Small intestine (tissue), 7 donors: Measurements from ENCODE around the gene SPDEF. TPM values are rescaled to one million over a fixed set of nuclear protein-coding genes. Genes with fewer than 3 reads are reported as not detected.

Experiments
- DNase-seq, 2 donors: peaks; one replicate each; pipeline versions ENCODE4 v3.0.0 to v3.0.0-alpha.2; 2013
- FAIRE-seq: peaks from 2 replicates; lab custom pipeline; 2012; peaks lifted over from hg19 to GRCh38; lab: Jason Lieb, UNC
- H3K27ac ChIP-seq, 3 donors: one replicate each; pipeline ENCODE4 v1.5.1; 2013; ENCODE audit warnings: low read length in 2 of 3, mild to moderate bottlenecking in 2 of 3, control low read depth in 1 of 3, inconsistent platforms in 1 of 3, low read depth in 1 of 3, moderate library complexity in 1 of 3
- H3K27me3 ChIP-seq, 3 donors: one replicate each; pipeline ENCODE4 v1.6.1; 2013; ENCODE audit warnings: low read length in 3 of 3, inconsistent platforms in 1 of 3; ENCODE audit not compliant: control insufficient read depth in 3 of 3, insufficient read depth in 3 of 3
- H3K36me3 ChIP-seq, 3 donors: one replicate each; pipeline ENCODE4 v1.6.1; 2013; ENCODE audit warnings: low read length in 3 of 3, inconsistent platforms in 1 of 3, low read depth in 1 of 3, mild to moderate bottlenecking in 1 of 3, moderate library complexity in 1 of 3; ENCODE audit not compliant: control insufficient read depth in 3 of 3, insufficient read depth in 2 of 3
- H3K4me1 ChIP-seq, 3 donors: one replicate each; pipeline ENCODE4 v1.6.1; 2013; ENCODE audit warnings: low read length in 2 of 3, inconsistent platforms in 1 of 3, low read depth in 1 of 3, mild to moderate bottlenecking in 1 of 3, moderate library complexity in 1 of 3; ENCODE audit not compliant: control insufficient read depth in 3 of 3, insufficient read depth in 2 of 3
- H3K4me3 ChIP-seq, 3 donors: one replicate each; pipeline ENCODE4 v1.5.1; 2013; ENCODE audit warnings: low read length in 3 of 3, control low read depth in 1 of 3, inconsistent platforms in 1 of 3, low read depth in 1 of 3, mild to moderate bottlenecking in 1 of 3, moderate library complexity in 1 of 3
- H3K9me3 ChIP-seq, 2 donors: one replicate each; pipeline ENCODE4 v1.6.1; 2013; ENCODE audit warnings: low read depth in 1 of 2, low read length in 1 of 2; ENCODE audit not compliant: control insufficient read depth in 2 of 2, insufficient read depth in 1 of 2
- WGBS, 3 donors: extraction: QIAGEN DNeasy Blood & Tissue Kit; methylation state at CpG; one replicate each; pipeline ENCODE4 v1.1.7; 2013; 5-methylcytosine and 5-hydroxymethylcytosine counted together
- polyA plus RNA-seq, 4 donors: library from polyadenylated mRNA; stranded (reverse) in 3 of 4; unstranded in 1 of 4; fragments of 200-250 nt in 3 of 4; fragments of 120-200 nt in 1 of 4; gene quantifications; one replicate each; pipeline versions ENCODE4 v1.2.1 to v1.2.3, GENCODE V29; 2013
- donor health status: healthy with polysubstance abuse.
- donor health status: control.
- donor health status: control.
- donor health status: Bipolar disorder and iron deficiency.
- donor health status: healthy.

SPDEF gene
- polyA plus RNA-seq, 4 donors, result 10.9 to 20.6 (median 16.7) TPM

DNA sequence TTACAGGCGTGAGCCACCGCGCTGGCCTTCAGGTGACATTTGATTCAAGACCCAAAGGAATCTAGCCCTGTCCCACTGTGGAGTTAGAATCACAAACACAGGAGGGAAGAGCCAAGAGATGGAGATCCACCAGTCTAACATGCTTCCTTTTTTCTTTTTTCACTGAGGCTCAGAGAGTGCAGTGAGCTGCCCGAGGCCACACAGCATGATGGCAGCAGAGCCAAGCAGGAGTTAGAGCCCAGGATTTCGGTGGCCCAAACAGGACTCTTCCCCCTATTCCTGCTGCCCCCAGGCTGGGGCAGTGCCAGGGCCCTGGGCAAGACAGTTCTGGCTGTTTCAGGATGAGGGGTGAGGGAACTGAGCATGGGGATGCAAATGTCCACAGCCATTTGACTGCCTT is 8.1 kb upstream of the SPDEF start:
- no peaks in the 10 kb centered on the region for H3K9me3 ChIP-seq

DNA sequence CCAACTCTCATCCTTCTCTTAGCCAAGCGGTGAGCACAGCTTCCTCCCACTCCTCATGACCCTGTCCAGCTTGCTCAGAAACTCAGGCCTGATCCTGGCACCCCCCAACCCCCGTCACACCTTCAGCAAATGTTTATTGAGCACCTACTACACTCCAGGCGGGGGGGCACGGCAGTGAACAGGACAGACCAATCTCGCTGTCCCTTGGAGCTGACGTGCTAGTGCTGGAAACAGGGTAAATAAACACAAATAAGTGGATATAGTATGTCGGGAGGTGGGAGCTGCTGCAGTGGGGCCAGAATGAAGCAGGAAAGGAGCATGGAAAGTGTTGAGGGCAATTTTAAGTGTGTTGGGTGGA is 7.4 kb upstream of the SPDEF start:
- Histone ChIP-seq H3K4me1 (peaks cover 0 to 7% (median 0%) of the 10 kb centered on the region in 3 donors), H3K27ac (no peak overlapping the region), H3K36me3 (no peaks in the 10 kb centered on the region), H3K9me3 (peaks cover 0 to 3% of the 10 kb centered on the region in 2 donors), H3K4me3 (no peak overlapping the region), H3K27me3 (no peaks in the 10 kb centered on the region)
- FAIRE-seq (no peak), DNase-seq (no peak)
- 74 to 79% (median 76%) methylated on average over 7 of the region's 7 CpGs for WGBS, 3 donors

More for the DNA sequence above, 8.1 kb upstream of the SPDEF start:
- no peaks in the 10 kb centered on the region for H3K27me3 ChIP-seq
- DNase-seq (no peak), FAIRE-seq (no peak)
- H3K27ac ChIP-seq, result no peak overlapping the region
- 85 to 95% (median 94%) methylated on average over 5 of the region's 5 CpGs for WGBS, 3 donors
- no peaks in the 10 kb centered on the region for H3K36me3 ChIP-seq
- no peak overlapping the region for H3K4me3 ChIP-seq
- H3K4me1 ChIP-seq, result peaks cover 0 to 7% (median 0%) of the 10 kb centered on the region in 3 donors

DNA sequence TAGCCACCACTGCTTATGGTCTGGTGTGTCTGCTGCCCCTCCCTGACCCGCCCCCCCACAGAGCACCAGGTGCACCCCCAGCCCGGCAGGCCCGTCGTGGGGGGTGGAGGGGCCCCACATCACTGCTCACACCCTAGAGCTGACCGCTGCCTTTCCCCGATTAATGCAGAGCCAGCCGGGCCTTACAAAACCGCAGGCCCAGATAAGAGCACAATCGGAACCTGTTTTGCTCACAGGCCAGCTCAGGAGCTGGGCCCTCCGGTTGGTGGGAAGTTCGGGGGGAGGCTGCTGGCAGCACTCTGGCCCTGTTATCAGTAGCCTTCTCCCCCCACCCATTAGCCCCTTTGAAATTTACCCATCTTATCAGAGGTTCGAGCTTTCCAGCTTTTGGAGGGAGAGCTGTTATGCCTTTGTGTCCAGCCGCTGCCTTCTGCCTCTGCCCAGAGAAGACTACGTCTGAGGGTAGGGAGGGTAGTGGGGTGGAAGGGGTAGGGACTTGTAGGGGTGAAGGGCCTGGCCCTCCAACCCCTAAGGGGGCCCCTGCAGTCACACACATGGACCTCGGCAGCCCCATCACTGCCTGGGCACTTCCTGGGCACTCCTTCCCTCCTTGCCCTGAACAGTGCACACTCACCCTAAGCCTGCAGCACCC is 6.9 kb upstream of the SPDEF start:
- peaks cover 0 to 8% of the 10 kb centered on the region in 2 donors for H3K9me3 ChIP-seq
- no peak for DNase-seq
- 35 to 56% (median 51%) methylated on average over 13 to 15 of the region's 15 CpGs for WGBS, 3 donors
- H3K27me3 ChIP-seq, result no peaks in the 10 kb centered on the region
- FAIRE-seq, result no peak
- peaks cover 0 to 7% (median 0%) of the 10 kb centered on the region in 3 donors for H3K4me1 ChIP-seq
- no peak overlapping the region for H3K27ac ChIP-seq
- H3K36me3 ChIP-seq, result no peaks in the 10 kb centered on the region
- H3K4me3 ChIP-seq, result no peak overlapping the region

DNA sequence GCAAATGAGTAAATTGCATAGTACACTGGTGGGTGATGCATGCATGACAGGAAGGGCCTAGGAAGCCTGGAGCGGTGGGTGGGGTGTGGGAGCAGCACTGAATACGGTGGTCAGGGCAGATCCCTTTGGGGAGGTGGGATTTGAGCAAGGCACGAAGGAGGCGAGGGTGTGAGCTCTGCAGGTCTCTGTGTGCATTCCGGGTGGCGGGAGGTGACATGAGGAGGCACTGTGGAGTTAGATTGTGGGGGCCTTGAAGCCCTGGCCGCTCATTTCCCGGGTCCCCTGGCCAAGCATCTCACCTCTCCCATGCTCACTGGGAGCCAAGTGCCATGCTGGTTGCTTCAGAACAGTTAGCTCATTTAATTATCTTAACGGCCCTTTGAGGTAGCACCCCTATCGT is 6.2 kb upstream of the SPDEF start:
- WGBS, 3 donors, result 82 to 88% (median 86%) methylated on average over 10 of the region's 10 CpGs
- no peak for FAIRE-seq
- H3K4me1 ChIP-seq, result peaks cover 0 to 7% (median 0%) of the 10 kb centered on the region in 3 donors

DNA sequence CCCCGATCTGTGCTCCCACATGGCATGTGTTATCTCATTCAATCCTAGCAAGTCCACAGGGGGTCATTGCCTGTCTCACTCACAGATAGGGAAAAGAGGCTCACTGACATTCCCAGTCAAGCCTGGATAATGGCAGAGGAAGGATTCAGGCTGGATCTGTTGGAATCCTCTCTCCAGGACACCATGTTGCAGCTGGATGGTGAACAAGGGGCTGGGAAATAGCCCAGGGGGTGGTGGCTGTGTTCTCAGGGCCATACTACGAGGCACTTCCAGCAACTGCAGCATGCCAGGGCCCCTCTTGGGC is 5.0 kb upstream of the SPDEF start:
- no peaks in the 10 kb centered on the region for H3K36me3 ChIP-seq
- WGBS, 3 donors, result 89 to 90% (median 90%) methylated on average over 2 of the region's 2 CpGs
- no peak overlapping the region for H3K27ac ChIP-seq
- peaks cover 0 to 10% (median 0%) of the 10 kb centered on the region in 3 donors for H3K4me1 ChIP-seq
- no peak overlapping the region for H3K4me3 ChIP-seq
- DNase-seq, result no peak
- peaks cover 0 to 9% of the 10 kb centered on the region in 2 donors for H3K9me3 ChIP-seq
- no peak for FAIRE-seq
- no peaks in the 10 kb centered on the region for H3K27me3 ChIP-seq

More for the DNA sequence above, 6.2 kb upstream of the SPDEF start:
- Histone ChIP-seq H3K9me3 (peaks cover 0 to 9% of the 10 kb centered on the region in 2 donors), H3K36me3 (no peaks in the 10 kb centered on the region), H3K27me3 (no peaks in the 10 kb centered on the region), H3K4me3 (no peak overlapping the region), H3K27ac (no peak overlapping the region)
- no peak for DNase-seq

DNA sequence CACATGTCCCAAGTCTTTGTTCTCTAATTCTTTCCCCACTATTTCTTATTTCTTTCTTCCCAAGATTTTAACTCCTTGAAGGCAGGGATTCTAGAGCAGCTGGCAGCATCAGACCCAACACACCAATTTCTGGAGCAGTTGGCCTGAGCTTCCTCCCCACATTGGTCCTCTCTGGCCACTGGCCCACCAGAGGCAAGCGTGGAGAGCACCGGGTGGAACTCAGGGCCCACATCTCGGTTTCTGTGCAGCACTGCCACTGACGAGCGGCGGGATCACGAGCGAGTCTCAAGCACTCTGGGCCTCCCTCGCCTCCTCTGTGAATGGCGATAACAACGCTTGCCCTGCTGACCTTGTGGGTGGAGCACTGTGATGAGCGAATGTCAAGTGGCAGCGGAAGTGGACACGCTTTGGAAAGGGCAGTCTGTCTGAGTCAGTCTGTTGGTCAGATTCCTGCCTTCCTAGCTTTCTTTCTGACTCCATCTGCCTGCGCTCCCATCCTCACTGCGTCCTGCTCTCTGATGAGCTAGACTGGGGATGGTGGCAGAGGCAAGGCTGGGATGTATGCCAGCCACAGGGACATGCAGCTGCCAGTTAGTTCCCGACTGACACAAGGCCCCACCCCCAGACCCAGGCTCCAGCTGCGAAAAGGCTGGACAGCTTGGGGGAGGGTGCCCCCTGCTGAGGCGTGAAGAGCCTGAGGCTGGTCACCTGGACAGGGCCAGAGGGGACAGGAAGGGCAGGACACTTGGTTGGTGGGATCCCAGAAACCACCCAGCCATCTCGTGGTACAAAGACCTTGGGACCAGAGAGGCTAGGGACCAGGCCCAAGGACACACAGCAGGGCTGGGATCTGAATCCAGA is 4.5 kb upstream of the SPDEF start:
- DNase-seq, result peak in 1 of 2 donors; percentile 44
- FAIRE-seq, result no peak

DNA sequence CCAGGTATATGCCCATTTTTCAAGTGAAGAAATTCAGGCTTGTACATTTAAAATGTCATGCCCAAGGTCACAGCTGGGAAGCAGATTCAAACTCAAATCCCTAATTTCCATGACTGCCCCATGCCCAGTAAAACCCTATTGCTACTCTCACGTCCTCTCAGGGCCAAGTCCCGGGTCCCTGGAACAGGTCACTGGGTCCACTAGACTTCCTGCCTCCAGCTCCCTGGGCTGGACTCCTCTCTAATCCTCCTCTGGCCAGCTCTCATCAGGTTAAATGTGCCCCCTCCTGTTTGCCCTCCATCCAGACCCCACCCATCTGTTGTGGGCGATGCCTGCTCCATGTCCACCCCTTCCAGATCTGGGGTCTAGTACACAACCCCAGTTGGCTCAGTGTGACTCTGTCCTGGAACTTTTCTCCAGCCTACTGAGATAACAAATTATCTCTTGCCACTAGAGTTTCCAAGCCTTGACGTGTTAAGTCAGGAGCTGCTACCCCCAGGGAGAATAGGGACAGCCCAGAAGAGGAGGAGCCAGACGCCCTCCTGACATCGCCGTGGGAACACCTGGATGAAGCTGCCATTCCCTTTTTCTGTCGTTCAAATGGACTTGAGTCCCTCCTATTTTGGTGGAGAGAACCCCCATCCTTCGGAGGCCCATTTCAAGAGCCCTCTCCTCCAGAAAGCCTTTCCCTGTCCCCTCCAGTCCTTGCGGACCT is 3.7 kb upstream of the SPDEF start:
- Histone ChIP-seq H3K27me3 (no peaks in the 10 kb centered on the region), H3K4me1 (peaks cover 0 to 10% (median 0%) of the 10 kb centered on the region in 3 donors), H3K9me3 (peaks cover 0 to 9% of the 10 kb centered on the region in 2 donors), H3K4me3 (no peak overlapping the region), H3K36me3 (no peaks in the 10 kb centered on the region), H3K27ac (no peak overlapping the region)
- 67 to 77% (median 76%) methylated on average over 10 of the region's 10 CpGs for WGBS, 3 donors
- no peak for DNase-seq
- FAIRE-seq, result no peak

More for the DNA sequence above, 4.5 kb upstream of the SPDEF start:
- Histone ChIP-seq H3K4me1 (peaks cover 0 to 10% (median 0%) of the 10 kb centered on the region in 3 donors), H3K4me3 (no peak overlapping the region), H3K36me3 (no peaks in the 10 kb centered on the region), H3K9me3 (peaks cover 0 to 9% of the 10 kb centered on the region in 2 donors), H3K27ac (no peak overlapping the region), H3K27me3 (no peaks in the 10 kb centered on the region)
- WGBS, 3 donors, result 57 to 71% (median 60%) methylated on average over 20 of the region's 20 CpGs

DNA sequence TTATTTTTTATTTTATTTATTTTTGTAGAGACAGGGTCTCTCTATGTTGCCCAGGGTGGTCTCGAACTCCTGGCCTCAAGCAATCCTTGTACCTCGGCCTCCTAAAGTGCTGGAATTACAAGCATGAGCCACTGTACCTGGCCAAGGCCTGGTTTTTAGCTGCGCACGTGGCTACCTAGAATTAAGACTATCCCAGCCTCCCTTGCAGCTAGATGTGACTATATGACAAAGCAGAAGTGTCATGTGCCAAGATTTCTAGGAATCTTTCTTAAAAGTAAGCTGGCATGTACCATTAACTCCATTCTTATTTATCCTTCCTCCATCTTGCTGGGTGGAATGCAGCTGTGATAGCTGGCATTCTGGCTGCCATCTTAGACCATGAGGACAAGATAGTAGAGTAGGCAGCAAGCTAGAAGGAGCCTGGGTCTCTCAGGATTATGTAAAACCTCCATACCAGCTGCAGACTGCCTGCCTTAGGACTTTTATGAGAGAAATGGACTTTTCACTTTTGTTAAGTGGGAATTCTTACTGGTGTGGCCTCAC is 2.1 kb upstream of the SPDEF start:
- no peaks in the 10 kb centered on the region for H3K36me3 ChIP-seq
- H3K4me1 ChIP-seq, result peaks cover 0 to 10% (median 0%) of the 10 kb centered on the region in 3 donors
- 84 to 89% (median 88%) methylated on average over 4 of the region's 4 CpGs for WGBS, 3 donors
- no peaks in the 10 kb centered on the region for H3K27me3 ChIP-seq
- DNase-seq (no peak), FAIRE-seq (no peak)
- H3K4me3 ChIP-seq, result no peak overlapping the region
- peaks cover 0 to 9% of the 10 kb centered on the region in 2 donors for H3K9me3 ChIP-seq
- no peak overlapping the region for H3K27ac ChIP-seq
